Kidney (tissue), 14 donors: Measurements from ENCODE around the gene RASGRF2. TPM values are rescaled to one million over a fixed set of nuclear protein-coding genes. Genes with fewer than 3 reads are reported as not detected.

Experiments
- DNase-seq, 5 donors: peaks; one replicate each; pipeline ENCODE4 v3.0.0-alpha.2; 2013 to 2020
- FAIRE-seq: peaks from 2 replicates; lab custom pipeline; 2012; peaks lifted over from hg19 to GRCh38; lab: Jason Lieb, UNC
- H3K27ac ChIP-seq, 2 donors: one replicate each; pipeline ENCODE4 v1.7.0; 2013; ENCODE audit warnings: low read depth in 2 of 2, low read length in 2 of 2, inconsistent platforms in 1 of 2
- H3K27me3 ChIP-seq: one replicate; pipeline ENCODE4 v1.7.1; 2013; ENCODE audit warnings: low read length, inconsistent platforms; ENCODE audit not compliant: control insufficient read depth, insufficient read depth
- H3K36me3 ChIP-seq, 3 donors: one replicate each; pipeline versions ENCODE4 v1.7.0 to v1.7.1; 2013; ENCODE audit warnings: low read length in 3 of 3, control low read depth in 1 of 3, inconsistent platforms in 1 of 3; ENCODE audit not compliant: insufficient read depth in 3 of 3, control insufficient read depth in 2 of 3
- H3K4me1 ChIP-seq, 3 donors: one replicate each; pipeline versions ENCODE4 v1.7.0 to v1.7.1; 2013; ENCODE audit warnings: low read length in 3 of 3, inconsistent platforms in 1 of 3, low read depth in 1 of 3; ENCODE audit not compliant: control insufficient read depth in 2 of 3, insufficient read depth in 2 of 3
- H3K4me3 ChIP-seq, 3 donors: one replicate each; pipeline versions ENCODE4 v1.7.0 to v1.8.1; 2013; ENCODE audit warnings: low read length in 3 of 3, control low read depth in 1 of 3, inconsistent platforms in 1 of 3
- H3K9ac ChIP-seq, 3 donors: one replicate each; pipeline versions ENCODE4 v1.7.0 to v1.7.1; 2013; ENCODE audit warnings: low read length in 3 of 3, control low read depth in 1 of 3, inconsistent platforms in 1 of 3
- H3K9me3 ChIP-seq, 3 donors: one replicate each; pipeline versions ENCODE4 v1.7.0 to v1.7.1; 2013; ENCODE audit warnings: low read length in 3 of 3, control low read depth in 1 of 3, inconsistent platforms in 1 of 3; ENCODE audit not compliant: control insufficient read depth in 2 of 3, insufficient read depth in 1 of 3
- intact Hi-C: fragments of 100-400 bp; cut with DNase I; formaldehyde crosslinking; loops from one replicate; pipeline ENCODE4 v1.11.1; 2022
- polyA plus RNA-seq: library from polyadenylated mRNA; stranded (reverse); fragments of 350-450 nt; fragmentation: Illumina TruSeq; extraction: RNeasy Lipid Tissue Mini Kit (QIAGEN cat#74804); gene quantifications from one replicate; pipeline ENCODE4 v1.2.3, GENCODE V29; 2014; ENCODE audit warnings: low read depth, low replicate concordance; ENCODE audit not compliant: insufficient read depth
- total RNA-seq: library from RNA; stranded (reverse); fragmentation: NEBNext Ultra II Directional; extraction: Animal tissue kit (Norgen Biotek cat#: 25700); gene quantifications from one replicate; pipeline ENCODE4 v1.2.1, GENCODE V29; 2021
- TF ChIP-seq, protein P1 (sequence below): IDR thresholded peaks from 3 replicates; pipeline ENCODE4 v1.5.1; 2012; ENCODE audit warnings: mild to moderate bottlenecking, moderate library complexity, borderline replicate concordance; ENCODE audit not compliant: insufficient read depth; ENCODE audit errors: extremely low read depth
- donor health status: control.
- donor health status: control.
- donor health status: control.
- donor health status: control.
- donor health status: control.
- donor health status: DM: yes; HTN: yes; CAD: no.
- donor health status: Normal renal cell carcinoma (clear cell type).

Gene RASGRF2
- total and polyA plus RNA-seq, 2 donors from 2014 or later: 4.9 to 14.7 TPM

DNA sequence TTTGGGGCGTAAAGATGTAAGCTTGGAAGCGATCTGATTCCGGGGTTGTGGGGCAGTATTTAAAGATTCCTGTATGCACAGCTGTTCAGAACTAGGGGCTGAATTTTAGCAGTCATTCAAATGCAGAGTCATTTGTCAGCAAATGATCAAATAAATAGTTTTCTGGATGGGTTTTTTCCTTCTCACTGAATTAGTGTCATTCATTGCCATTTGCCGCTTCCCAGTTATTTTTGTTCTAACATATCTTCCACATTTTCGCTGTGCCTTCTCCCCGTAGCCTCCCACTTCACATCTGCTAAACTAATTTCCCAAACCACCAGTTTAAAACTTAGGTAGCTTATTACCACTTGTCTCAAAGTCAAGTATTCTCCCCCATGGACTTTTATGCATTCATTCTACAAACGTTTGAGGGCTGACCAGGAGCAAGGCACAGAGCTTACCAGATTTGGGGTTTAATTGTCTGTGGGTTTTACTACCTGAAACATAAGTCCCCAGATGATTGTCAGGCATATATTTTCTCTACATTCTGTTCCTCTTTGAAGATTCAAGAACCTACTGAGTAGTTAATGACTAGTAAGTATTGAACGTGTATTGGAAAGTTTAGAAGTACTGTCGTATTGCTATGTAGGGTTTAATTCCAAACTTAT lies 231.7 kb downstream of the RASGRF2 start:
- Histone ChIP-seq H3K36me3 (no peaks in the 10 kb centered on the region), H3K27me3 (no peaks in the 10 kb centered on the region), H3K4me3 (no peak overlapping the region), H3K4me1 (no peaks in the 10 kb centered on the region), H3K9ac (no peak overlapping the region), H3K27ac (no peak overlapping the region), H3K9me3 (no peaks in the 10 kb centered on the region)
- intact Hi-C loops: no loop called here
- TF ChIP-seq, protein P1, sequence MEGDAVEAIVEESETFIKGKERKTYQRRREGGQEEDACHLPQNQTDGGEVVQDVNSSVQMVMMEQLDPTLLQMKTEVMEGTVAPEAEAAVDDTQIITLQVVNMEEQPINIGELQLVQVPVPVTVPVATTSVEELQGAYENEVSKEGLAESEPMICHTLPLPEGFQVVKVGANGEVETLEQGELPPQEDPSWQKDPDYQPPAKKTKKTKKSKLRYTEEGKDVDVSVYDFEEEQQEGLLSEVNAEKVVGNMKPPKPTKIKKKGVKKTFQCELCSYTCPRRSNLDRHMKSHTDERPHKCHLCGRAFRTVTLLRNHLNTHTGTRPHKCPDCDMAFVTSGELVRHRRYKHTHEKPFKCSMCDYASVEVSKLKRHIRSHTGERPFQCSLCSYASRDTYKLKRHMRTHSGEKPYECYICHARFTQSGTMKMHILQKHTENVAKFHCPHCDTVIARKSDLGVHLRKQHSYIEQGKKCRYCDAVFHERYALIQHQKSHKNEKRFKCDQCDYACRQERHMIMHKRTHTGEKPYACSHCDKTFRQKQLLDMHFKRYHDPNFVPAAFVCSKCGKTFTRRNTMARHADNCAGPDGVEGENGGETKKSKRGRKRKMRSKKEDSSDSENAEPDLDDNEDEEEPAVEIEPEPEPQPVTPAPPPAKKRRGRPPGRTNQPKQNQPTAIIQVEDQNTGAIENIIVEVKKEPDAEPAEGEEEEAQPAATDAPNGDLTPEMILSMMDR: no peak
- FAIRE-seq (no peak), DNase-seq (no peak)

DNA sequence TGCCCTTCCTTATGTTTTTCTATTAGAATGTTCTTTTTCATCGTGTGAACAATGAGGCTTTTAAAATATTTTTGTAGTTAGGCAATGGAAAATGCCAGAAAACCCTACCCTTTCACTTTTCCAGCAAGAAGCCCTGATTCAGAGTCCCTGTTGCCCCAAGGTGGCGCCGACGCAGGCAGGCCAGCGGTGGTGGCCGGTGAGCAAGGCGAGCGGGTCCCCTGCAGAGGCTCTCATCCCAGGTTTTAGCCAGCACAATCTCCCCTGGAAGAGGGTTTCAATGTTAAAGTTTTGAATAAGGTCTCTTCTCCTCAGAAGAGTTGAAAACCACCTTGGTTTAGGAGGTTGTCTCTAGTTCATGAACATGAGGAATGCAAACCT lies 232.2 kb downstream of the RASGRF2 start:
- intact Hi-C loops: no loop called here
- Histone ChIP-seq H3K4me3 (no peak overlapping the region), H3K27me3 (no peaks in the 10 kb centered on the region), H3K9ac (no peak overlapping the region), H3K9me3 (no peaks in the 10 kb centered on the region), H3K36me3 (no peaks in the 10 kb centered on the region), H3K27ac (no peak overlapping the region), H3K4me1 (no peaks in the 10 kb centered on the region)
- no peak for DNase-seq
- TF ChIP-seq, protein P1: no peak
- no peak for FAIRE-seq

DNA sequence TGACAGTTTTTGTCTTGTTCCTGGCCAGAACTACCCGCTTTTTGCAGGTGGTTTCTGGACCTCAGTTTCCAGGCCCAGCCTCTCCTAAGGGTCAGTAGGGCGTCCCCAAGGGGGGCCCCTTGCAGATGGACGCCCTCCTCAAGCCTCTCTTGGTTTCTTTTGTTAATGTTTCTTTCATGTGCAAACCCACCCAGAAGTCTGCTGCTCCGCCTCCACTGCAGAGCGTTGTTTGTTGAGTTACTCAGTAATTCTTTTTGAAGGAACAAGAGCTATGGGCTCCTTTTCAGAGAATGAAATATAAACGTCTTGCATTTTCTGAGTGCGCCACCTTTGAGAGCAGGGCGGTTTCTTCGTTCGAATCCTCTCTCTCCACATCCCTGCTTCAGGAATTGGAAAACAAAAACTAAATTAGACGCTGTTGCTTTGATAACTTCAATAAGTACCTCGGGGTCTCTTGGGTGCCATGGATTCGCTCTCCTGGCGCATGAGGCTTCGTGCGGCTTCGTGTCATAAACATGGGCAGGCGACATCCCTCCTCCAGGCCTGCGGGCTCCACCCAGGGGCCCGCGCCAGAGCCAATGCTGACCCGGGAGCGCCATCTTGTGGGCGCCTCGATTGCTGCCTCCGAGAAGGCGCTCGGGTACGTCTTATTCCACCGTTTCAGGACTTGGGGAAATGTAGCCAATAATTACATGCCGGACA lies 234.6 kb downstream of the RASGRF2 start:
- H3K27me3 ChIP-seq: no peaks in the 10 kb centered on the region
- intact Hi-C loops: no loop called here
- no peak overlapping the region for H3K9ac ChIP-seq
- FAIRE-seq (peak; percentile 29), DNase-seq (peak; percentile 85 to 91 (median 86))
- H3K4me3 ChIP-seq: no peak overlapping the region
- H3K27ac ChIP-seq: no peak overlapping the region
- H3K4me1 ChIP-seq: no peaks in the 10 kb centered on the region
- no peaks in the 10 kb centered on the region for H3K9me3 ChIP-seq
- TF ChIP-seq, protein P1: peak; percentile 70
- no peaks in the 10 kb centered on the region for H3K36me3 ChIP-seq
